Measurements from ENCODE around the gene IFITM5.
"Not testable (repeated sequence)": the region's sequence is repeated elsewhere in the genome, so short reads cannot be mapped to it uniquely, and the experiment has no call there.

The IFITM5 gene

GRCh38 chr11:328012-328411 lies 28.7 kb upstream of the IFITM5 start:
- peak overlapping the region; percentile 76 for H3K9ac ChIP-seq
- TF ChIP-seq Cebpa-rat (IDR thresholded peaks at IDR 0.05), result no peak
- peaks cover 91% of the 10 kb centered on the region for H3K4me1 ChIP-seq
- H3K36me3 ChIP-seq, result no peaks in the 10 kb centered on the region
- H3K4me3 ChIP-seq, result peak overlapping the region; percentile 28; the same call in 1 of the 2 replicates
- 0 out of 2 replicates have a peak, but pooled peaks cover 3% of the 10 kb centered on the region for H3K9me3 ChIP-seq
- H4K20me1 ChIP-seq, result no peaks in the 10 kb centered on the region
- H3K27me3 ChIP-seq, result no peaks in the 10 kb centered on the region
- peak overlapping the region; percentile 93 for H3K27ac ChIP-seq
- peak overlapping the region; percentile 91 for H3K4me2 ChIP-seq

GRCh38 chr11:327581-327923 lies 28.2 kb upstream of the IFITM5 start:
- no peaks in the 10 kb centered on the region for H4K20me1 ChIP-seq
- H3K4me1 ChIP-seq, result peaks cover 87% of the 10 kb centered on the region
- no peaks in the 10 kb centered on the region for H3K36me3 ChIP-seq
- peak overlapping the region; percentile 76 for H3K9ac ChIP-seq
- H3K27ac ChIP-seq, result peak overlapping the region; percentile 93
- peak overlapping the region; percentile 40 for H3K4me3 ChIP-seq
- no peaks in the 10 kb centered on the region for H3K9me3 ChIP-seq
- H3K27me3 ChIP-seq, result no peaks in the 10 kb centered on the region
- peak overlapping the region; percentile 91 for H3K4me2 ChIP-seq
- TF ChIP-seq Cebpa-rat (IDR thresholded peaks at IDR 0.05), result no peak

- TF ChIP-seq Cebpa-rat (IDR thresholded peaks at IDR 0.05), result no peak
- peak overlapping the region; percentile 40 for H3K4me3 ChIP-seq
- H3K27ac ChIP-seq, result peak overlapping the region; percentile 93
- H3K27me3 ChIP-seq, result no peaks in the 10 kb centered on the region
- peak overlapping the region; percentile 76 for H3K9ac ChIP-seq
- peak overlapping the region; percentile 91 for H3K4me2 ChIP-seq
- H4K20me1 ChIP-seq, result no peaks in the 10 kb centered on the region
- H3K36me3 ChIP-seq, result no peaks in the 10 kb centered on the region
- H3K4me1 ChIP-seq, result peaks cover 81% of the 10 kb centered on the region
- H3K9me3 ChIP-seq, result no peaks in the 10 kb centered on the region
Measured at GRCh38 chr11:326842-327580, 27.7 kb upstream of the IFITM5 start.

GRCh38 chr11:326592-326841 lies 27.2 kb upstream of the IFITM5 start:
- Histone ChIP-seq H3K27me3 (no peaks in the 10 kb centered on the region), H4K20me1 (no peaks in the 10 kb centered on the region), H3K4me1 (peaks cover 76% of the 10 kb centered on the region), H3K27ac (peak overlapping the region; percentile 93), H3K4me2 (peak overlapping the region; percentile 91), H3K36me3 (no peaks in the 10 kb centered on the region), H3K9me3 (no peaks in the 10 kb centered on the region), H3K9ac (peak overlapping the region; percentile 76), H3K4me3 (peak overlapping the region; percentile 40)
- no peak for TF ChIP-seq Cebpa-rat (IDR thresholded peaks at IDR 0.05)

- H3K36me3 ChIP-seq, result no peaks in the 10 kb centered on the region
- peak overlapping the region; percentile 40 for H3K4me3 ChIP-seq
- H3K9ac ChIP-seq, result peak overlapping the region; percentile 76
- peak overlapping the region; percentile 91 for H3K4me2 ChIP-seq
- peak overlapping the region; percentile 93 for H3K27ac ChIP-seq
- H3K9me3 ChIP-seq, result no peaks in the 10 kb centered on the region
- TF ChIP-seq Cebpa-rat (IDR thresholded peaks at IDR 0.05), result no peak
- H3K4me1 ChIP-seq, result peaks cover 71% of the 10 kb centered on the region
- H3K27me3 ChIP-seq, result no peaks in the 10 kb centered on the region
- no peaks in the 10 kb centered on the region for H4K20me1 ChIP-seq
Measured at GRCh38 chr11:325796-326591, 26.7 kb upstream of the IFITM5 start.

- H3K4me2 ChIP-seq, result peak overlapping the region; percentile 58
- peak overlapping the region; percentile 8; the same call in 1 of the 2 replicates for H3K9ac ChIP-seq
- H4K20me1 ChIP-seq, H3K9me3 ChIP-seq, H3K4me3 ChIP-seq, H3K27me3 ChIP-seq, H3K36me3 ChIP-seq: not testable (repeated sequence)
- peaks cover 68% of the 10 kb centered on the region for H3K4me1 ChIP-seq
- 0 out of 2 replicates have a peak overlapping the region, but pooled peaks have one; percentile 22 for H3K27ac ChIP-seq
Measured at GRCh38 chr11:324593-325517, 25.5 kb upstream of the IFITM5 start.

GRCh38 chr11:324156-324555 lies 24.8 kb upstream of the IFITM5 start:
- no peak overlapping the region for H3K4me3 ChIP-seq

GRCh38 chr11:319888-320273 lies 20.6 kb upstream of the IFITM5 start:
- H3K4me3 ChIP-seq, result peak overlapping the region; percentile 63; the same call in 1 of the 2 replicates
- not testable (repeated sequence) for H3K9ac ChIP-seq
- peak overlapping the region; percentile 76 for H3K4me2 ChIP-seq

More at GRCh38 chr11:324156-324555, 24.8 kb upstream of the IFITM5 start:
- H4K20me1 ChIP-seq, result no peaks in the 10 kb centered on the region
- no peak for TF ChIP-seq Cebpa-rat (IDR thresholded peaks at IDR 0.05)
- H3K27ac ChIP-seq, result 0 out of 2 replicates have a peak overlapping the region, but pooled peaks have one; percentile 22
- no peaks in the 10 kb centered on the region for H3K27me3 ChIP-seq
- peak overlapping the region; percentile 58 for H3K4me2 ChIP-seq
- peak overlapping the region; percentile 8; the same call in 1 of the 2 replicates for H3K9ac ChIP-seq
- H3K4me1 ChIP-seq, result peaks cover 68% of the 10 kb centered on the region
- no peaks in the 10 kb centered on the region for H3K36me3 ChIP-seq
- H3K9me3 ChIP-seq, result no peaks in the 10 kb centered on the region

GRCh38 chr11:319121-319887 lies 20.0 kb upstream of the IFITM5 start:
- H3K27me3 ChIP-seq, H3K36me3 ChIP-seq, H4K20me1 ChIP-seq, H3K9me3 ChIP-seq: not testable (repeated sequence)
- Histone ChIP-seq H3K27ac (peak overlapping the region; percentile 69; the same call in 1 of the 2 replicates), H3K9ac (peak overlapping the region; percentile 68), H3K4me2 (peak overlapping the region; percentile 75), H3K4me1 (peaks cover 55% of the 10 kb centered on the region), H3K4me3 (peak overlapping the region; percentile 63)

More at GRCh38 chr11:319888-320273, 20.6 kb upstream of the IFITM5 start:
- not testable (repeated sequence) for H3K36me3 ChIP-seq, H3K9me3 ChIP-seq, H3K27ac ChIP-seq, H3K27me3 ChIP-seq, H4K20me1 ChIP-seq
- peaks cover 58% of the 10 kb centered on the region for H3K4me1 ChIP-seq

GRCh38 chr11:318405-319120 lies 19.2 kb upstream of the IFITM5 start:
- Histone ChIP-seq H3K4me1 (peaks cover 51% of the 10 kb centered on the region), H3K9ac (peak overlapping the region; percentile 68), H3K4me2 (peak overlapping the region; percentile 75), H3K4me3 (peak overlapping the region; percentile 63), H3K27ac (peak overlapping the region; percentile 69; the same call in 1 of the 2 replicates)
- not testable (repeated sequence) for H3K36me3 ChIP-seq, H3K27me3 ChIP-seq, H4K20me1 ChIP-seq, H3K9me3 ChIP-seq

- H3K4me1 ChIP-seq, result peaks cover 56% of the 10 kb centered on the region
- H3K27me3 ChIP-seq, H3K36me3 ChIP-seq, H3K9me3 ChIP-seq, H3K27ac ChIP-seq, H3K4me3 ChIP-seq, H3K4me2 ChIP-seq, H4K20me1 ChIP-seq, H3K9ac ChIP-seq: not testable (repeated sequence)
Measured at GRCh38 chr11:317668-318404, 18.5 kb upstream of the IFITM5 start.

Data from BLaER1 (cell line).